ENCODE results near the gene SUB1. TPM values are rescaled to one million over a fixed set of nuclear protein-coding genes. Genes with fewer than 3 reads are reported as not detected.
"Not testable (repeated sequence)": the region's sequence is repeated elsewhere in the genome, so short reads cannot be mapped to it uniquely, and the experiment has no call there.

Gene SUB1
- total and polyA plus RNA-seq, 2 donors (not counting 3 experiments of a cell fraction or from before 2014, with no cell fraction given), result 60.1 to 252 TPM

DNA sequence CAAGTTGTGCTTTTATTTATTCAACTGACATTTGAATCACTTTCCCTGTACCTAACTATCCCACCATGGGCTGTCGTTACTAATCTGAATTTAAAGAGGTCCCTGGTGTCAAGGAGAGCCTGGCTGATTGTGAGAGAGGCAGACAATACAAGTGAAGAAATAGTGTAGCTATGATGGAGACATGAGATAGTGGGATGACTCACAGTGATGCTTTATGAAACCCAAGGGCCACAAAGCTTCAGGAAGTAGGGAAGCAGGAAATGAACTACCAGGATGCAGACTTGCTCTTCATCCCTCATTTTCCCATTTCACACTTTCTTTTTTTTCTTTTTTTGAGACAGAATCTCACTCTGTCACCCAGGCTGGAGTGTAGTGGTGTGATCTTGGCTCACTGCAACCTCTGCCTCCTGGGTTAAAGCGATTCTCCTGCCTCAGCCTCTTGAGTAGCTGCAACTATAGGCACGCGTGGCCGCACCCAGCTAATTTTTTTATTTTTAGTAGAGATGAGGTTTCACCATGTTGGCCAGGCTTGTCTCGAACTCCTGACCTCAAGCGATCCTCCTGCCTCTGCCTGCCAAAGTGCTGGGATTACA, 47.8 kb upstream of the SUB1 start:
- H3K4me1 ChIP-seq (ENCODE audit: control insufficient read depth, extremely low read depth, insufficient read depth, low read length); H3K79me2 ChIP-seq (ENCODE audit: control insufficient read depth, insufficient read depth, low read length); H3K27ac ChIP-seq (ENCODE audit: insufficient read depth, low read depth, low read length); H3K27me3 ChIP-seq (ENCODE audit: control insufficient read depth in 2 of 2, insufficient read depth in 2 of 2, low read length in 2 of 2); FAIRE-seq; H3K9ac ChIP-seq (replicated peaks; ENCODE audit: extremely low read depth, insufficient read depth, low read length); POLR2A ChIA-PET; BruUV-seq (replicated peaks); intact Hi-C loops (cut with micrococcal nuclease); H3K36me3 ChIP-seq (ENCODE audit: control insufficient read depth in 2 of 2, extremely low read depth in 1 of 2, insufficient read depth in 2 of 2, low read length in 2 of 2); dilution Hi-C loops (cut with MboI; ENCODE audit: extremely low pct_ligation_motif_present, low sequenced_read_pairs); H3K9me3 ChIP-seq (replicated peaks; ENCODE audit: control insufficient read depth, insufficient read depth, low read length); H3K4me2 ChIP-seq (ENCODE audit: insufficient read depth, low read length); H2AFZ ChIP-seq (ENCODE audit: low read depth, low read length); H3K9me1 ChIP-seq (replicated peaks; ENCODE audit: control insufficient read depth, extremely low read depth, insufficient read depth, low read length); H3K4me3 ChIP-seq (replicated peaks in 1 of 3; ENCODE audit: insufficient read depth in 1 of 3, low read depth in 1 of 3, low read length in 3 of 3); H4K20me1 ChIP-seq (replicated peaks; ENCODE audit: control insufficient read depth, extremely low read depth, insufficient read depth, low read length): not testable (repeated sequence)
- TF ChIP-seq GATA2 (IDR thresholded peaks at IDR 0.05; ENCODE audit: insufficient read depth, insufficient read length, low read depth, low read length), result peak; percentile 20
- CTCF ChIA-PET, result interaction anchor here (0.6 to 1.5 kb wide), 2 partner anchors 9 to 53 kb away, joined by 3 read pairs; no protein-coding TSS in a partner anchor
- peak; percentile 8 for DNase-seq (ENCODE audit: low read depth, low spot score)

DNA sequence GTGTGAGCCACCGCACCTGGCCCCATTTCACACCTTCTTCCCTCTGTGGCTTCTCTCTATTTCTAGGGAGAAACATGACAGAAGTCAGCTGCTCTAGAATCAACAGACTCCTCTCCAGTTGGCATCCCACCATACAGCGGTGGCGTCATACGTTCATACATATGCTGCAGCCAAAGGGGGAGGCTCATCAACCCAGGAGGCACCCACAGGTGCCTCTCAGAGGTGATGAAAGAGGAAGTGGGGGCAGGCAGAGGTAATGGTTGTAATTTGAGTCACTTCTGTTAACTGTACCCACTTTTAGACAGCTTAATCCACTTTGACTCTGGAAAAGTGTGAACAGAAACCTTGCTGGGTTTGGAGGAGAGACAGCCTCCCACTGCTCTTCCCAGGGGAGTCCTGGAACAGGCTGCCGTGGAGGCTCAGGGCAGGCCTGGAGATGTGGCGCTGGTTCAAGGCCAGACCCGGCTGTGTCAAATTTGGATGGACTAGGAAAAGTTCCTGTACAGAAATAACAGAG, 47.3 kb upstream of the SUB1 start:
- FAIRE-seq, result no peak
- Histone ChIP-seq H3K27me3 (ENCODE audit: control insufficient read depth in 2 of 2, insufficient read depth in 2 of 2, low read length in 2 of 2) (no peaks in the 10 kb centered on the region), H3K4me1 (ENCODE audit: control insufficient read depth, extremely low read depth, insufficient read depth, low read length) (no peaks in the 10 kb centered on the region), H3K9me1 (replicated peaks; ENCODE audit: control insufficient read depth, extremely low read depth, insufficient read depth, low read length) (no peaks in the 10 kb centered on the region), H2AFZ (ENCODE audit: low read depth, low read length) (no peak overlapping the region), H3K36me3 (ENCODE audit: control insufficient read depth in 2 of 2, extremely low read depth in 1 of 2, insufficient read depth in 2 of 2, low read length in 2 of 2) (no peaks in the 10 kb centered on the region), H3K9ac (replicated peaks; ENCODE audit: extremely low read depth, insufficient read depth, low read length) (no peak overlapping the region), H3K9me3 (replicated peaks; ENCODE audit: control insufficient read depth, insufficient read depth, low read length) (no peaks in the 10 kb centered on the region), H3K4me3 (replicated peaks in 1 of 3; ENCODE audit: insufficient read depth in 1 of 3, low read depth in 1 of 3, low read length in 3 of 3) (no peak overlapping the region), H3K27ac (ENCODE audit: insufficient read depth, low read depth, low read length) (no peak overlapping the region), H3K4me2 (ENCODE audit: insufficient read depth, low read length) (no peak overlapping the region), H4K20me1 (replicated peaks; ENCODE audit: control insufficient read depth, extremely low read depth, insufficient read depth, low read length) (no peaks in the 10 kb centered on the region), H3K79me2 (ENCODE audit: control insufficient read depth, insufficient read depth, low read length) (no peaks in the 10 kb centered on the region)
- BruUV-seq (replicated peaks), result no TSS peak
- no peak for TF ChIP-seq EZH2 (IDR thresholded peaks at IDR 0.05; ENCODE audit: borderline replicate concordance, low read depth, low read length, severe bottlenecking)
- TF ChIP-seq, protein P1, sequence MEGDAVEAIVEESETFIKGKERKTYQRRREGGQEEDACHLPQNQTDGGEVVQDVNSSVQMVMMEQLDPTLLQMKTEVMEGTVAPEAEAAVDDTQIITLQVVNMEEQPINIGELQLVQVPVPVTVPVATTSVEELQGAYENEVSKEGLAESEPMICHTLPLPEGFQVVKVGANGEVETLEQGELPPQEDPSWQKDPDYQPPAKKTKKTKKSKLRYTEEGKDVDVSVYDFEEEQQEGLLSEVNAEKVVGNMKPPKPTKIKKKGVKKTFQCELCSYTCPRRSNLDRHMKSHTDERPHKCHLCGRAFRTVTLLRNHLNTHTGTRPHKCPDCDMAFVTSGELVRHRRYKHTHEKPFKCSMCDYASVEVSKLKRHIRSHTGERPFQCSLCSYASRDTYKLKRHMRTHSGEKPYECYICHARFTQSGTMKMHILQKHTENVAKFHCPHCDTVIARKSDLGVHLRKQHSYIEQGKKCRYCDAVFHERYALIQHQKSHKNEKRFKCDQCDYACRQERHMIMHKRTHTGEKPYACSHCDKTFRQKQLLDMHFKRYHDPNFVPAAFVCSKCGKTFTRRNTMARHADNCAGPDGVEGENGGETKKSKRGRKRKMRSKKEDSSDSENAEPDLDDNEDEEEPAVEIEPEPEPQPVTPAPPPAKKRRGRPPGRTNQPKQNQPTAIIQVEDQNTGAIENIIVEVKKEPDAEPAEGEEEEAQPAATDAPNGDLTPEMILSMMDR (IDR thresholded peaks at IDR 0.05; ENCODE audit: extremely low read depth in 1 of 2, insufficient read depth in 1 of 2, low read depth in 1 of 2, low read length in 2 of 2), result no peak
- intact Hi-C loops (cut with micrococcal nuclease), result no loop called here
- POLR2A ChIA-PET, result no interaction called here
- dilution Hi-C loops (cut with MboI; ENCODE audit: extremely low pct_ligation_motif_present, low sequenced_read_pairs), result no loop called here
- DNase-seq (ENCODE audit: low read depth, low spot score), result no peak
- CTCF ChIA-PET, result interaction anchor here (0.6 kb wide), 1 partner anchor 52 kb away, joined by 3 read pairs; no protein-coding TSS in a partner anchor
